ENCODE measurements around the gene UBL7. TPM values are rescaled to one million over a fixed set of nuclear protein-coding genes. Genes with fewer than 3 reads are reported as not detected.

The UBL7 gene
- total RNA-seq, 1 experiment from 2014 or later, result 65.3 TPM

DNA sequence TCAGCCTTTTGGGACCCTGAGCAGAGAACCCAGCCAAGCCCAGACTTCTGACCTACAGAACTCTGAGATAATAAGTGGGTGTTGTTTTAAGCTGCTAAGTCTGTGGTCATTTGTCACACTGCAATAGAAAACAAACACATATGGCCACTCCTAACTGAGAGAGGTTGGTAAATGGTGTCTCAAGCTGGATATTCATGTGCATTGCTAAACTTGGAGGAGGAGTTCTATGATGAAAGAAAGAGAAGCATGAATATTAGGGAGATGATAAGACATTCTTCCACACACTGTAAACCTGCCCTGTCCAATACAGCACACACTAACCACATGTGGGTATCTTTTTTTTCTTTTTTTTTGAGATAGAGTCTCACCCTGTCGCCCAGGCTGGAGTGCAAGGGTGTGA, 27.8 kb upstream of the UBL7 start:
- Histone ChIP-seq H3K9ac (ENCODE audit: low read length) (no peak overlapping the region), H3K27me3 (ENCODE audit: insufficient read depth, low read length) (no peaks in the 10 kb centered on the region), H3K4me2 (ENCODE audit: low read length) (no peak overlapping the region), H3K9me3 (ENCODE audit: control insufficient read depth in 1 of 2, insufficient read depth in 1 of 2, low read depth in 1 of 2, low read length in 2 of 2) (no peaks in the 10 kb centered on the region), H3K4me3 (replicated peaks in 1 of 2; ENCODE audit: low read depth in 1 of 2, low read length in 2 of 2) (no peak overlapping the region), H3K4me1 (ENCODE audit: control insufficient read depth in 1 of 2, insufficient read depth in 2 of 2, low read length in 2 of 2) (peaks cover 0 to 11% of the 10 kb centered on the region in 2 experiments; a peak in 2 of 4 replicates), H3K36me3 (ENCODE audit: control insufficient read depth in 1 of 2, insufficient read depth in 2 of 2, low read length in 2 of 2) (no peaks in the 10 kb centered on the region), H4K20me1 (ENCODE audit: insufficient read depth) (no peaks in the 10 kb centered on the region), H3K79me2 (ENCODE audit: insufficient read depth, low read length) (no peaks in the 10 kb centered on the region), H3K27ac (ENCODE audit: low read depth, low read length) (no peak overlapping the region), H3K9me2 (ENCODE audit: insufficient read depth) (no peaks in the 10 kb centered on the region), H2AFZ (ENCODE audit: low read depth, low read length, poor library complexity, severe bottlenecking) (no peak overlapping the region)
- DNase-seq (ENCODE audit: low read depth, low spot score) (no peak), ATAC-seq (no peak)
- no TSS peak for BruUV-seq (replicated peaks)
- POLR2A ChIA-PET, result no interaction called here
- RAD21 ChIA-PET (ENCODE audit: low non-redundant PET in 1 of 2, low total read pairs in 2 of 2, uncharacterized antibody in 2 of 2, unreplicated experiment in 2 of 2), result no interaction called here
- CTCF ChIA-PET, result interaction anchor here (1.1 to 1.7 kb wide), 4 partner anchors 10 to 114 kb away, joined by 3 to 9 read pairs (median 6); partner anchors contain the start of gene UBL7
- intact Hi-C loops (cut with micrococcal nuclease), result loop anchor here (1.0 kb wide), 1 partner anchor 113 kb away; no protein-coding TSS in a partner anchor
- no peak for TF ChIP-seq SP1 (IDR thresholded peaks at IDR 0.05; ENCODE audit: low read depth)
- no peak for TF ChIP-seq TCF7L2 (IDR thresholded peaks at IDR 0.05; ENCODE audit: borderline replicate concordance, extremely low read depth, insufficient read depth, insufficient read length)
- TF ChIP-seq EZH2phosphoT487 (IDR thresholded peaks at IDR 0.05; ENCODE audit: borderline replicate concordance), result no peak
- no peak for TF ChIP-seq ZNF274 (IDR thresholded peaks at IDR 0.05; ENCODE audit: low read depth, low read length)
- TF ChIP-seq, protein P1, sequence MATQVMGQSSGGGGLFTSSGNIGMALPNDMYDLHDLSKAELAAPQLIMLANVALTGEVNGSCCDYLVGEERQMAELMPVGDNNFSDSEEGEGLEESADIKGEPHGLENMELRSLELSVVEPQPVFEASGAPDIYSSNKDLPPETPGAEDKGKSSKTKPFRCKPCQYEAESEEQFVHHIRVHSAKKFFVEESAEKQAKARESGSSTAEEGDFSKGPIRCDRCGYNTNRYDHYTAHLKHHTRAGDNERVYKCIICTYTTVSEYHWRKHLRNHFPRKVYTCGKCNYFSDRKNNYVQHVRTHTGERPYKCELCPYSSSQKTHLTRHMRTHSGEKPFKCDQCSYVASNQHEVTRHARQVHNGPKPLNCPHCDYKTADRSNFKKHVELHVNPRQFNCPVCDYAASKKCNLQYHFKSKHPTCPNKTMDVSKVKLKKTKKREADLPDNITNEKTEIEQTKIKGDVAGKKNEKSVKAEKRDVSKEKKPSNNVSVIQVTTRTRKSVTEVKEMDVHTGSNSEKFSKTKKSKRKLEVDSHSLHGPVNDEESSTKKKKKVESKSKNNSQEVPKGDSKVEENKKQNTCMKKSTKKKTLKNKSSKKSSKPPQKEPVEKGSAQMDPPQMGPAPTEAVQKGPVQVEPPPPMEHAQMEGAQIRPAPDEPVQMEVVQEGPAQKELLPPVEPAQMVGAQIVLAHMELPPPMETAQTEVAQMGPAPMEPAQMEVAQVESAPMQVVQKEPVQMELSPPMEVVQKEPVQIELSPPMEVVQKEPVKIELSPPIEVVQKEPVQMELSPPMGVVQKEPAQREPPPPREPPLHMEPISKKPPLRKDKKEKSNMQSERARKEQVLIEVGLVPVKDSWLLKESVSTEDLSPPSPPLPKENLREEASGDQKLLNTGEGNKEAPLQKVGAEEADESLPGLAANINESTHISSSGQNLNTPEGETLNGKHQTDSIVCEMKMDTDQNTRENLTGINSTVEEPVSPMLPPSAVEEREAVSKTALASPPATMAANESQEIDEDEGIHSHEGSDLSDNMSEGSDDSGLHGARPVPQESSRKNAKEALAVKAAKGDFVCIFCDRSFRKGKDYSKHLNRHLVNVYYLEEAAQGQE (IDR thresholded peaks at IDR 0.05; ENCODE audit: low read depth), result no peak
- no peak for TF ChIP-seq JUND (IDR thresholded peaks at IDR 0.05)
- TF ChIP-seq POLR2A (IDR thresholded peaks at IDR 0.05; ENCODE audit: borderline replicate concordance, extremely low read depth, insufficient read depth, insufficient read length), result no peak
